NT2/D1 (cell line): ENCODE results near the gene HLX.

Source experiments
- SUZ12 ChIP-seq: IDR thresholded peaks from 2 replicates; pipeline ENCODE4 v1.6.1; 2011; ENCODE audit not compliant: insufficient read length, insufficient read depth; ENCODE audit errors: extremely low read depth
- YY1 ChIP-seq: IDR thresholded peaks from 2 replicates; pipeline ENCODE4 v1.6.1; 2011; ENCODE audit not compliant: insufficient read length, insufficient read depth

DNA sequence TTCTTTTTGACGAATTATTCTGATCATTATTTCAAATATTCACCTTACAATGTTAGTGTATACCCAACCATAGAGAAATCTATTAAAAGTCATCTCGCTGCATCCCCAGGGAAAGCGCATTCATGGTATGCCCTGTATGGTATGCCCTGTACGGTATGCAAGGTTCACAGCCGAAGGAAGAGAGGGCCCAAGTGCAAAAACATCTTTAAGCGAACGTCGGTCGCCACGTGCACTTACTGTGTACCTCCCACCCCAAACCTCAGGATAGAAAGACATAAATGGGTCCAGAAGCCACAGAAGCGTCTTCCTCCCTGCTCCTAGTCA lies 14.4 kb downstream of the HLX start:
- no peak for TF ChIP-seq SUZ12
- no peak for TF ChIP-seq YY1
